Measurements from ENCODE around the gene ABCF2. TPM values are rescaled to one million over a fixed set of nuclear protein-coding genes. Genes with fewer than 3 reads are reported as not detected.

ABCF2 gene
- total and polyA plus RNA-seq, 2 donors (not counting 1 experiment from before 2014, with no cell fraction given), result 16.1 to 30.2 TPM

GRCh38 chr7:151187409-151188251 lies 39.4 kb downstream of the ABCF2 start:
- Mint-ChIP-seq H3K27me3 (peaks cover 25% of the 10 kb centered on the region), H3K9me3 (ENCODE audit: insufficient read depth) (no peaks in the 10 kb centered on the region), H3K4me3 (no peak overlapping the region), H3K27ac (no peak overlapping the region), H3K4me1 (peaks cover 4% of the 10 kb centered on the region)
- H3K9ac ChIP-seq (ENCODE audit: low read length), result no peak overlapping the region
- no peaks in the 10 kb centered on the region for H3K9me3 ChIP-seq (ENCODE audit: control extremely low read depth in 1 of 3, control insufficient read depth in 2 of 3, insufficient read depth in 1 of 3, low read length in 2 of 3)
- H4K20me1 ChIP-seq (ENCODE audit: control insufficient read depth, insufficient read depth, low read length, poor library complexity, severe bottlenecking), result no peaks in the 10 kb centered on the region
- ATAC-seq (ENCODE audit: low read depth) (no peak), DNase-seq (no peak)
- no peak overlapping the region for H3K4me3 ChIP-seq (ENCODE audit: control extremely low read depth in 1 of 5, extremely low read depth in 1 of 5, insufficient read depth in 1 of 5, low read depth in 2 of 5, low read length in 4 of 5)
- no peak overlapping the region for H3K4me2 ChIP-seq (replicated peaks; ENCODE audit: low read depth, low read length, poor library complexity, severe bottlenecking)
- intact Hi-C loops (cut with micrococcal nuclease), result no loop called here
- CTCF ChIA-PET, result no interaction called here
- TF ChIP-seq CTCF (IDR thresholded peaks at IDR 0.05) (no peak), EZH2 (IDR thresholded peaks at IDR 0.05; ENCODE audit: borderline replicate concordance, insufficient read depth, low read depth, low read length, poor library complexity, severe bottlenecking) (no peak)
- H3K36me3 ChIP-seq (replicated peaks in 1 of 2; ENCODE audit: control extremely low read depth in 1 of 2, control insufficient read depth in 1 of 2, extremely low read depth in 1 of 2, insufficient read depth in 2 of 2, low read length in 1 of 2), result no peaks in the 10 kb centered on the region
- no peaks in the 10 kb centered on the region for H3K79me2 ChIP-seq (ENCODE audit: control insufficient read depth, insufficient read depth, low read length)
- H3K27me3 ChIP-seq (replicated peaks in 1 of 4; ENCODE audit: control extremely low read depth in 1 of 4, control insufficient read depth in 3 of 4, insufficient read depth in 4 of 4, low read length in 3 of 4), result peaks cover 0 to 8% (median 0%) of the 10 kb centered on the region in 4 experiments
- POLR2A ChIA-PET, result no interaction called here
- no peak overlapping the region for H2AFZ ChIP-seq (ENCODE audit: insufficient read depth, low read depth, low read length, poor library complexity, severe bottlenecking)
- H3K27ac ChIP-seq (ENCODE audit: low read length in 2 of 2), result no peak overlapping the region
- 78% methylated on average over 22 of the region's 22 CpGs for WGBS (ENCODE audit: insufficient coverage)
- H3K4me1 ChIP-seq (ENCODE audit: control insufficient read depth in 2 of 2, insufficient read depth in 2 of 2, low read length in 2 of 2), result no peaks in the 10 kb centered on the region

- Histone ChIP-seq H3K79me2 (ENCODE audit: control insufficient read depth, insufficient read depth, low read length) (no peaks in the 10 kb centered on the region), H3K4me1 (ENCODE audit: control insufficient read depth in 2 of 2, insufficient read depth in 2 of 2, low read length in 2 of 2) (no peaks in the 10 kb centered on the region), H2AFZ (ENCODE audit: insufficient read depth, low read depth, low read length, poor library complexity, severe bottlenecking) (no peak within 1 kb of the TSS), H3K36me3 (replicated peaks in 1 of 2; ENCODE audit: control extremely low read depth in 1 of 2, control insufficient read depth in 1 of 2, extremely low read depth in 1 of 2, insufficient read depth in 2 of 2, low read length in 1 of 2) (no peaks in the 10 kb centered on the region), H3K9ac (ENCODE audit: low read length) (no peak within 1 kb of the TSS), H3K27ac (ENCODE audit: low read length in 2 of 2) (no peak within 1 kb of the TSS), H3K9me3 (ENCODE audit: control extremely low read depth in 1 of 3, control insufficient read depth in 2 of 3, insufficient read depth in 1 of 3, low read length in 2 of 3) (no peaks in the 10 kb centered on the region), H4K20me1 (ENCODE audit: control insufficient read depth, insufficient read depth, low read length, poor library complexity, severe bottlenecking) (no peaks in the 10 kb centered on the region), H3K27me3 (replicated peaks in 1 of 4; ENCODE audit: control extremely low read depth in 1 of 4, control insufficient read depth in 3 of 4, insufficient read depth in 4 of 4, low read length in 3 of 4) (peaks cover 0 to 8% (median 0%) of the 10 kb centered on the region in 4 experiments), H3K4me3 (ENCODE audit: control extremely low read depth in 1 of 5, extremely low read depth in 1 of 5, insufficient read depth in 1 of 5, low read depth in 2 of 5, low read length in 4 of 5) (no peak within 1 kb of the TSS), H3K4me2 (replicated peaks; ENCODE audit: low read depth, low read length, poor library complexity, severe bottlenecking) (no peak within 1 kb of the TSS)
- Mint-ChIP-seq H3K4me1 (peaks cover 4% of the 10 kb centered on the region), H3K9me3 (ENCODE audit: insufficient read depth) (no peaks in the 10 kb centered on the region), H3K27ac (no peak within 1 kb of the TSS), H3K27me3 (peaks cover 28% of the 10 kb centered on the region), H3K4me3 (no peak within 1 kb of the TSS)
- TF ChIP-seq CTCF (IDR thresholded peaks at IDR 0.05) (no peak), EZH2 (IDR thresholded peaks at IDR 0.05; ENCODE audit: borderline replicate concordance, insufficient read depth, low read depth, low read length, poor library complexity, severe bottlenecking) (no peak)
- 94% methylated on average over 20 of the region's 22 CpGs for WGBS (ENCODE audit: insufficient coverage)
- intact Hi-C loops (cut with micrococcal nuclease), result no loop called here
- ChIA-PET POLR2A (no interaction called here), CTCF (no interaction called here)
- ATAC-seq (ENCODE audit: low read depth), result no peak
- no peak for DNase-seq
Measured at GRCh38 chr7:151186640-151187408, 40.2 kb downstream of the ABCF2 start, which contains the start of gene ASB10. Gene ASB10, minus strand, starts transcription at chr7:151187250. Its CDS starts 120 bp downstream, at chr7:151187130.
